ENCODE results near the gene NELFB.
A peak's percentile ranks its signal among the peaks of the same experiment; 100 is the strongest.
"Not testable (repeated sequence)": the region's sequence is repeated elsewhere in the genome, so short reads cannot be mapped to it uniquely, and the experiment has no call there.

NELFB gene

GRCh38 chr9:137262173-137262908 lies 7.2 kb downstream of the NELFB start:
- DNase-seq (ENCODE audit: low read depth): peak; percentile 49
- TF ChIP-seq CTCF (conservative IDR thresholded peaks at IDR 0.05; ENCODE audit: control insufficient read depth, insufficient read depth, low read depth, low read length): peak; percentile 25
- not testable (repeated sequence) for H3K4me3 ChIP-seq (ENCODE audit: control insufficient read depth, low read depth, low read length)

DNA sequence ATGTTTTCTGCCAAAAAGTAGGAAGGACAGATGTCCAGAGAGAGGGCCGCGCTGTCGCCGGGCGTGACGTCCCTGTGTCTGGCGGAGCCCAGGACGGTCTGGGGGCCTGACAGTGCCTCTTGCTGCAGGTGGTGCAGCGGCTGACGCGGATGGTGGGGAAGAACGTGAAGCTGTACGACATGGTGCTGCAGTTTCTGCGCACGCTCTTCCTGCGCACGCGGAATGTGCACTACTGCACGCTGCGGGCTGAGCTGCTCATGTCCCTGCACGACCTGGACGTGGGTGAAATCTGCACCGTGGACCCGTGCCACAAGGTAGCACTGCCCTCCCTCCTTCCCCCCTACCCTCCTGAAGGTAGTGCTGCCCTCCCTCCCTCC lies 7.8 kb downstream of the NELFB start:
- no peak for DNase-seq (ENCODE audit: low read depth)
- TF ChIP-seq CTCF (conservative IDR thresholded peaks at IDR 0.05; ENCODE audit: control insufficient read depth, insufficient read depth, low read depth, low read length): no peak
- H3K4me3 ChIP-seq (ENCODE audit: control insufficient read depth, low read depth, low read length): no peak overlapping the region

- no peak overlapping the region for H3K4me3 ChIP-seq (ENCODE audit: control insufficient read depth, low read depth, low read length)
- no peak for TF ChIP-seq CTCF (conservative IDR thresholded peaks at IDR 0.05; ENCODE audit: control insufficient read depth, insufficient read depth, low read depth, low read length)
- no peak for DNase-seq (ENCODE audit: low read depth)
Observed at GRCh38 chr9:137263506-137263905, 8.4 kb downstream of the NELFB start.

- no peak for TF ChIP-seq CTCF (conservative IDR thresholded peaks at IDR 0.05; ENCODE audit: control insufficient read depth, insufficient read depth, low read depth, low read length)
- no peak for DNase-seq (ENCODE audit: low read depth)
- no peak overlapping the region for H3K4me3 ChIP-seq (ENCODE audit: control insufficient read depth, low read depth, low read length)
Observed at GRCh38 chr9:137264067-137264466, 8.9 kb downstream of the NELFB start.

GRCh38 chr9:137265496-137266161 lies 10.5 kb downstream of the NELFB start:
- no peak for DNase-seq (ENCODE audit: low read depth)
- no peak for TF ChIP-seq CTCF (conservative IDR thresholded peaks at IDR 0.05; ENCODE audit: control insufficient read depth, insufficient read depth, low read depth, low read length)
- H3K4me3 ChIP-seq (ENCODE audit: control insufficient read depth, low read depth, low read length): no peak overlapping the region

GRCh38 chr9:137266162-137266527 lies 11.0 kb downstream of the NELFB start:
- DNase-seq (ENCODE audit: low read depth): no peak
- H3K4me3 ChIP-seq (ENCODE audit: control insufficient read depth, low read depth, low read length): no peak overlapping the region
- no peak for TF ChIP-seq CTCF (conservative IDR thresholded peaks at IDR 0.05; ENCODE audit: control insufficient read depth, insufficient read depth, low read depth, low read length)

Data from fibroblast of mammary gland (primary cell).